IPS DF 19.7 (cell line): Measurements from ENCODE around the gene NDUFA1.
A peak's percentile ranks its signal among the peaks of the same experiment; 100 is the strongest.
"Not testable (repeated sequence)": the region's sequence is repeated elsewhere in the genome, so short reads cannot be mapped to it uniquely, and the experiment has no call there.

Experiments used
- DNase-seq: peaks from one replicate; pipeline ENCODE4 v3.0.0-alpha.2; 2013; ENCODE audit warnings: low read depth, low spot score

The NDUFA1 gene

DNA sequence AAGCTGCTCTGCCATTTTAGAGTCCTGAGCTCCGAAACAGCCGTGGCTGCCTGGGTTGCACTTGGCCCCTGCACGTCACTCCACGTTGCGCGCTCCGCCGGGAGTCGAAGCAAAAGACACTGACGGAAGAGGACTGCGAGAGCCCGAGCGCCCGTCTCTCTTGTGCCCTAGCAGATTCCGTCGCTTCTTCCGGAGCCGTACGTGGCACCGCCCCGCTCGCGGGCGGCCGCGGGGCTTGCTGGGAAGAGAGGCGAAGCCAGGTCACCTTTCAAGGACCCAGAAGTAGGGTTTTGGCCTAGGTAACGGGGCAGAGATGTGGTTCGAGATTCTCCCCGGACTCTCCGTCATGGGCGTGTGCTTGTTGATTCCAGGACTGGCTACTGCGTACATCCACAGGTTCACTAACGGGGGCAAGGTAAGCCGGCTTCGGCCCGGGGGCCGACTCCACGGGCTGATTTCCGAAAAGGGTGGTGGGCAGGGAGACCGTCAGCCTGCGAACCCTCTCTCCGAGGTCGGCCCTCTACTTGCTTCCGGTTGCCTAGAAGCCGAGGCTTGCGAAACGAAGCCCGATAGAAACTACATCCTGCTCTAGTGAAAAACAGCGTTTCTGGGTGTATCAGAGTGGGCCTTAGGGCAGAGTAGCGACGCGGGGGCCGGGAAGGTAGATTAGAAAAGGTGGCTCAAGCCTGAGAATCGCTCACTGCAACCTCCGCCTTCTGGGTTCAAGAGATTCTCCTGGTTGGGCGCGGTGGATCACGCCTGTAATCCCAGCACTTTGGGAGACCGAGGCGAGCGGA is at the start of gene NDUFA1, which contains the start of gene RNF113A:
Gene NDUFA1 (plus strand): TSS at position 234 of the 797 bp plus-strand sequence. CDS start 80 bp downstream, at position 314.
Gene RNF113A (minus strand): TSS at position 135 of the 797 bp plus-strand sequence. CDS start 120 bp downstream, at position 15.
- no peak for DNase-seq

DNA sequence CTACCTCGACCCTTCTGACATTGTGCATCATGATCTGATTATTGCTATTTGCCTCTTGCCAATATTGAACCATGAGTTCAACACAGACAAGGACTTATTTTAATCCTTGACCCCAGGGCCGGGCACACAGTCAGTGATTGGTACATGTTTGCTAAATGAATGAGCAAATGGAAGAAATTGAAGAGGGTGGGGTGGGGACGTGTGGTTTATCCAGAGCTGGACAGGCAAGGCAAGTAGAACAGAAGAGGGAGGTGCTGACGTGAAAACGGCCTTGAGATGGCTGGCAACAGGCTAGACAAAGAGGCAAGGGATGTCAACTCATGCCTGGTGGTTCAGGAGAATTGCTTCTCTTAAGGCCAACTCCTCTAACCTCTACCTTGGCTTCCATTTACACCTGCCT is 47.4 kb upstream of the NDUFA1 start:
- not testable (repeated sequence) for DNase-seq

DNA sequence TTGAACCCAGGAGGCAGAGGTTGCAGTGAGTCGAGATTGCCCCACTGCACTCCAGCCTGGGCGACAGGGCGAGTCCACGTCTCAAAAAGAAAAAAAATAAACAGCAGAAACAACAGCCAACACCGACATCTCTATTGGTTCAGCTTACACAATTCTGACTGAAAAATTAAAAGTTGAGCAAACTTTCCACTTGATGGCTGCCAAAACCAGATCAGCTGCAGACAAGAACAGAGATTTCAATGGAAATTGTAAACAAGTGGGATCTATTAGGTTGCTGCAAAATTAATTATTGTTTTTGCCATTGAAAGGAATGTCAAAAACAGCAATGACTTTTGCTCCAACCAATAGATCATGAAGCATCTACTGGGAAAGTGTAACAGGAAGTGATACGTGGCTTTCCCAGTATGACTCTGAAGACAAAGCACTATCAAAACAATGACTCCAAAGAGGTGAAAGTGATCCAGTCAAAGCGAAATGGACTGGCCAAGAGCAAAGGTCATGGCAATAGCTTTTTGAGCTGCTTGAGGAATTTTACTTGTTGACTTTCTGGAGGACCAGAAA is 45.2 kb upstream of the NDUFA1 start:
- no peak for DNase-seq

DNA sequence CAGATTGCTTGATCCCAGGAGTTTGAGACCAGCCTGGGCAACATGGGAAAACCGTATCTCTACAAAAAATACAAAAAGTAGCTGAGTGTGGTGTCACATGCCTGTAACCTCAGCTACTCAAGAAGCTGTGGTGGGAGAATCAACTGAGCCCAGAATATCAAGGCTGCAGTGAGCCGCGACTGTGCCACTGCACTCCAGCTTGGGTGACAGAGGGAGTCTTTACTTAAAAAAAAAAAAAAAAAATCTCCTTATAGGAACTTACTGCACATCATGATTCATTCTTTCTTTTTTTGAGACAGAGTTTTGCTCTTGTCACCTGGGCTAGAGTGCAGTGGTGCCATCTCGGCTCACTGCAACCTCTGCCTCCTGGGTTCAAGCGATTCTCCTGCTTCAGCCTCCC is 43.2 kb upstream of the NDUFA1 start:
- DNase-seq = no peak

DNA sequence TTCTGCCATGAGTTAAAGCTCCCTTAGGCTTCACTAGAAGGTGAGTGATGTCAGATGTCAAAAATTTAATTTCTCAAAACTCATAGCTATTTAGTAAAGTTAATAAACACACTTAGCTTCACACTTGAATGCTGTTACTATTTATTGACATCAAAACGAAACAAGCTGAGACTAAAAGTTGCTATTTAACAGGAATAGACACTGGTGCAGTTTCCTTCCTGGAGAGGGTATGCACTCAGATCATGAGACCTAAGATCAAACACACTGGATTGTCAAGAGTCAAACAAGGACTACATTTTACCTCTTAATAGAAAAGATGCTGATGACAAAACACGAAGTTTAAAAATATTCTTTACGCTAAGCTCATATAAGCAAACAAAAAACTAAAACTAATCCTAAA is 37.7 kb upstream of the NDUFA1 start:
- DNase-seq = no peak

DNA sequence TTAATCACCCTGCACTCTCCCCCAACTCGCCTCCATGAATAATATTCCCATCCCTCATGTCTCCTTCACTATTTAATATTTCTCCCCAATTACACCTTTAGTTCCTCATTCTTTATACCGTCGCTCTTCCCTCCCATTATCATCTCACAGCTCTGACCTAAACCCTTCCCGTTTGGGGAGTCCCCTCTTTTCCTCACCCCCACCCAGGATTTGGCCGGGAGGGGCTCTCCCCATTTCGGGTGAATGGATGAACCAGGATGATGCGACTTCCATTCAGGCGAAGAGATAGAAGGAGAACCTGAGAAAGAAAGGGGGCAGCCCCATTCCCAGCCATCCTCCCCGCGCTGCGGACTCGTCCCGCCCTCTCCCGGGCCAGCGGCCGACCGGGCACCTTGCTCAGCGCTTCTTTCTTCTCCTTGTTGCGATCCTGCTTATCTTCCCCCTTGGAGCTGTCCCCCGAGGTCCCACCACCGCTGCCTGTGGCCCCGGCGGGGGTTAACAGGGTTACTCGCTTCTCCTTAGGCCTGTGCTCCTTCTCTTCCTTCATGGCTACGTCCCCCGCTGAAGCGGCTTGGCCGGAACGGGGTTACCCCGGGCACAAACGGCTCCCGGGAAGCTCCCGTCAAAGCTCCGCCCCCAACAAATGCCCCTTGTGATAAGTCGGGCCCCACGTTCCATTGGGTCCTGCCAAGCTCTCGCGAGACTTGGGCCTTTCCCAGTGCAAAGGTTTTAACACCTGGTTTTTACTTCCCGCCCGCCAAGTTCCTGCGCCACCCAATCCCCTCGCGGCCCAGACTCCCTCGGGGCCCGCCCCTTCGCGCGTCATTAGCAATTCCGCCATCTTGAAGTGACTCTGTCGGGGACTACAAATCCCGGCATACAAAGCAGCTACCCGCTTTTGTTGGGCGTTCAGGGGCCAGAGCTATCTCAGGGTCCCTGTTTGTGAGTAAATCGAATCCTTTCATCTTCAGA is 19.0 kb upstream of the NDUFA1 start, which contains the start of gene UPF3B:
Gene UPF3B (minus strand): TSS at position 582 of the 972 bp plus-strand sequence. CDS start 35 bp downstream, at position 547.
- DNase-seq = peak; percentile 79

DNA sequence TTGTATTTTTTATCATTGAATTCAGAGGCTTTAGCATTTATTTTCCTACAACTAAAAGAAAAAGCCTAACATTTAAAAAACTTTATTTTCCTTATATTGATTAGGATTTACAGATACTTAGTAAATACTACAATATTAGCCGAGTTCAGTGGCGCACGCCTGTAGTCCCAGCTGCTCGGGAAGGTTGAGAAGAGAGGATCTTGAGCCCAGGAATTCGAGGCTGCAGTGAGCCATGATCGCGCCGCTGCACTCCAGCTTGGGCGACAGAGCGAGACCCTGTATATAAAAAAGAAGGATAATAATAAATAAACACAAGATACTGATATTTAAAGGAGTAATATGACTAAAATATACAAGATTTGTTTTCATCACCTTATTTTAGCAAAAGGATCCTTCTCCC is 18.2 kb upstream of the NDUFA1 start:
- DNase-seq = no peak

DNA sequence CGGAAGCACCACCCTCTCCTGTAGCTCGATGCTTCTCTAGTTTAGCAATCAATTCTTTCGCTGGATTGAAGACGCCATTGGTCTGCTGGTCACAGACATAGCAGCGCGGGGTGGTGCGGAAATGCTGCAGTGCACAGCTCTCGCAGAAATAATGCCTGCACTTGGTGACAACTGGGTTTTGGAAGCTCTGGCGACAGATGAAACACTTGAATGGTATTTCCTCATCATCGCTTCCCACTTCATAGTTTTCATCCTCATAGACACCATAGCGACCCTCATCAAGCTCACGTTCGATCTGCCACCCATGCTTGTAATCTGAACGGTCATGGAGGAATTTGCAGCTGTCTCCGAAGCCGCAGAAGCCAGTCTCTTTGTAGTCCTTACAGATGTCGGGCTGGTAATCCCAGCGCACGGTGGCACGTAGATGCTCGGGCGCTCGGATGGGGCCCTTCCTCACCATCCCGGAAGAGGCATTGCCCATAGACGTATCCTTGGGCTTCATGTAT is 953 bp upstream of the NDUFA1 start:
- DNase-seq = no peak

DNA sequence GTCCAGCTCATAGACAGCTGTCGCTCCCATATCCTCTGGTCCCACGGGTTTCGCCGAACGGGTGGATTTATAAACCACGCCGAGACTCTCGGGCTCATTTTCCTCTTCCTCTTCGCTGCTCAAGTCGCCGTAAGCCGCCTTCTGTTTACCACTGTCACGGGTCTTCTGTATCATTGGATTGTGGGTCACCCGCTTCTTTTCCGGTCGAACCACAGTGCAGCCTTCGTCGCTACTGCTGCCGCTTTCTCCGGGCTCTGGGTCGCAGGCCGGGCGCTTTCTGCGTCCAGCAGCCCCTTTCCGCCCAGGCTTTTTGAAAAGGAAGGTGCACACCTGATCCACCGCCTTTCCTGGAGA is 410 bp upstream of the NDUFA1 start:
- no peak for DNase-seq

DNA sequence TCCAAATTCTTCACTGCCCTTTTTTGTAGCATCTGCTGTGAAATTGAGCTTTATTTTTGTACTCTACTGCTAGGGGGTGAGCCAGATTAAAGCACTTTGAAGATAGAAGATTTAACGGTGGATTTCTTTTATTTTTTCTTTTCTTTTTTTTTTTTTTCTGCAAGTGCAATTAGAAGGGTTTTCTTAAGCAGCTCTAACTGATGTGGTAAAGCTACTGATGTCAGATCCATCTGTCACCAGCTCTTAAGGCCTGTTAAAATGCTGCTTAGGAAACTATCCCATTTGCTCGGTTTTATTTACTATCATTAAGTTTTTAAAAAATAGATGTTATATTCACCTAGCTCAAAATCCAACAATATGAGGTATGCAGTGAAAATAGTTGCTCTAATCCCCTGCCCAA is 7.1 kb downstream of the NDUFA1 start:
- DNase-seq = no peak

DNA sequence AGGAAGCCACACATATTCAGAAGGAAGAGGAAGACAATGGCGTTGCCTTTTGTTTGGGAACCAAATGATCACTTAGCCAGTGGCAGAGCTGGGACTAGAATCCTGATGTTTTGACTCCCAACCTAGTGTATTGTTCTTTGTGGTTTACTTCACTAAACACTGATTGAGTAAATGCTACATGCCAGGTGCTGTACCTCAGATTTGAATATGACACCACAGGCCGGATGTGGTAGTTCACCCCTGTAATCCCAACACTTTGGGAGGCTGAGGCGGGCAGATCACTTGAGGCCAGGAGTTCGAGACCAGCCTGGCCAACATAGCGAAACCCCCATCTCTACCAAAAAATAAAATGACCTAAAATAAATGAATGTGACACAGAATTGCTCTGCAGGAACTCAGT is 8.4 kb downstream of the NDUFA1 start:
- DNase-seq = no peak

DNA sequence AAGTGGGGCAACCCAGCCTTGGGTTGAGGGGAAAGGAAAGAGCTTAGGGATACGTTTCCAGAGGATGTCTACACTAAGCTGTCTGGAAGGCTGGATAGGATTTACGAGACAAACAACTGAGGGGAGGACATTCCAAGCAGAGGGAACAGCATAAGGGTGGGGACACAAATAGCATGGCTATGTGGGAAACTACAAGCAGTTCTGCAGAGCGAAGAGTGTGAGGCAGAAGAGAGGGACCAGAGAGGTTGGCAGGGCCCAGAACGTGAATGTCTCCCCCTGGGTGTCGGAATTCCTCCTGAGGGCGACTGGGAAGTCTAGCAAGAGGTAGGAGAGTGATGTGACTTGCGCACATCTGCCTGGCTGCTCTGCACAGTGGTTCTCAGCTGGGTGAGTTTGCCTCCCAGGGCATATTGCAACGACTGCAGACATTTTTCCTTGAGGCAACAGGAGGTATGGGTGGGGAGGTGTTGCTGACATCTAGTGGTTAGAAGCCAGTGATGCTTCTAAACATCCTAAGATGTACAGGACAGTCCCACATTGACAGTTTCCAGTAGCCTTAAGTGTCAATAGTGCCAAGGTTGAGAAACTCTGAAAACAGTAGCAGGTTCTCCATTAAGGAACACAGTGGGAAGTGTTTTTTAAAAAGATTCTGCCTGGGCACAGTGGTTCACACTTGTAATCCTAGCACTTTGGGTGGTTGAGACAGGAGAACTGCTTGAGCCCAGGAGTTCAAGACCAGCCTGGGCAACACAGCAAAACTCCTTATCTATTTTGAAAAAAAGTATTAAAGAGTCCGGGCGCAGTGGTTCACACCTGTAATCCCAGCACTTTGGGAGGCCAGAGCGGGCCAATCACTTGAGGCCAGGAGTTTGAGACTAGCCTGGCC is 9.2 kb downstream of the NDUFA1 start:
- DNase-seq = no peak

DNA sequence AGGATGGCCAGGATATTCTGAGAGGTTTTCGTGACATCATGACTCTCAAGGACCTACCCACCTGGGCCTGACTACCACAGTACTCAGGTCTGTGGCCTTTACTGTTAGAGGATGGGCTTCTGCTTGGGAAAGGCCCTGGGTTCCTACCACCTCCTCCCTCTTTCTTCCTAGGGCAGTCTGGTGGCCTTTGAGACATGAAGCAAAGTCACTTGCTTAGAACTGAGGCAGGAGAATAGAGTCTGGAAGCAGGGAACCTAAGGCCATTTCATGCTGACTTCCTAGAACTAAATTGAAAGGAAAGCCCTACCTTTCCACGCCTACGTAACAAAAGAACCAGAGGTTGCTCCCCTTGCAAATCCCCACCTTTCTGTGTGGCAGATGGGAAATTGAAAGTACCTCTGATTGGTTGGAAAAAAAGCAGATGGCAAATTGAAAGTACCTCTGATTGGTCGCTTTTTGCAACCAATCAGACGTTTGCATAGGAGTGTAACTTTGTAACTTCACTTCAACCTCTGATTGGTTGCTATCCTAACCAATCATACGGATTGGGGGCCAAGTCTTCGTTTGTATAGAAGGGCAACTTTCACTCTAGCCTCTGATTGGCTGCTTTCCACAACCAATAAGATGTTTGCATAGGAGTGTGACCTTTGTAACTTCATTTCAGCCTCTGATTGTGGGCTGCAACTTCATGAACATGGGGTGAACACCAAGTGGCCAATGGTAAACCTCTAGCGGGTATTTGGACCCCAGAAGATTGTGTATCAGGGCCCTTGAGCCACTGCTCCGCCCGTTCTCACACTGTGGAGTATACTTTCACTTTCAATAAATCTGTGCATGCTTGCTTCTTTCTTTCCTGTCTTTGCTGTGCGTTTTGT is 14.2 kb downstream of the NDUFA1 start:
- DNase-seq = no peak

DNA sequence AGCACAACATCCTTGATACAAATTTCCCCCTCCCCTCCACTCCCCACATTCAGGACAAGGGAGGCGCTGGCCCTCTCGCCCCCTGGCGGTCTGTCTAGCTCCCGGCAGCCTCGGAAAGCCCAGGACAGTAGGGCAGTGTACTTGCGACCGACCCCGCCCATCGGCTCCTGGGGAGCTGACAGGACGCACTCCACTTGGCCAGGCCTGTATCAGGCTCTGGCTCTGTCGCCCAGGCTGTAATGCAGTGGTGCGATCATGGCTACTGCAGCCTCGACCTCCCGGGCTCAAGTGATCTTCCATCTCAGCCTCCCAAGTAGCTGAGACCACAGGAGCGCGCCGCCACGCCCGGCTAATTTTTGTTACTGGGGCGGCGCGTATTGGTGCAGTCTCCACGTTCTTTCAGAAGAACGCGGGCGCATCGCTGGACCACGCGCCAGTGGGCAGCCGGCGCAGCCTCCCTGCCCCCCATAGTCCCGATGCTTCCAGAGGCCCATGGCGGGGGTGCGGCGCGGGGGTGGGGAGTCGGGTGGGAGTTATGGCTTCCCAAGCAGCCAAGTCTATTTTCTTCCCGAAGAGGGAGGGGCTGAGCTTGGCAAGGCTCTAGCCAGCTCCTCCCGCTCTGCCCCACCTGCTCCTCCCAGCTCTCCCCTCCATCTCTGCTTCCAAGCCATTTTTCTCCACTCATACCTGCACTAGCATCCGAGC is 16.2 kb downstream of the NDUFA1 start:
- no peak for DNase-seq

DNA sequence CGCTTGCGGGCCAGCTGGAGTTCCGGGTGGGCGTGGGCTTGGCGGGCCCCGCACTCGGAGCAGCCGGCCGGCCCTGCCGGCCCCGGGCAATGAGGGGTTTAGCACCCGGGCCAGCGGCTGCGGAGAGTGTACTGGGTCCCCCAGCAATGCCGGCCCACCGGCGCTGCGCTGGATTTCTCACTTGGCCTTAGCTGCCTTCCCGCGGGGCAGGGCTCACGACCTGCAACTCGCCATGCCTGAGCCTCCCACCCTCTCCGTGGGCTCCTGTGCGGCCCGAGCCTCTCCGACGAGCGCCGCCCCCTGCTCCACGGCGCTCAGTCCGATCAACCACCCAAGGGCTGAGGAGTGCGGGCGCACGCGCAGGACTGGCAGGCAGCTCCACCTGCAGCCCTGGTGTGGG is 19.0 kb downstream of the NDUFA1 start:
- not testable (repeated sequence) for DNase-seq

DNA sequence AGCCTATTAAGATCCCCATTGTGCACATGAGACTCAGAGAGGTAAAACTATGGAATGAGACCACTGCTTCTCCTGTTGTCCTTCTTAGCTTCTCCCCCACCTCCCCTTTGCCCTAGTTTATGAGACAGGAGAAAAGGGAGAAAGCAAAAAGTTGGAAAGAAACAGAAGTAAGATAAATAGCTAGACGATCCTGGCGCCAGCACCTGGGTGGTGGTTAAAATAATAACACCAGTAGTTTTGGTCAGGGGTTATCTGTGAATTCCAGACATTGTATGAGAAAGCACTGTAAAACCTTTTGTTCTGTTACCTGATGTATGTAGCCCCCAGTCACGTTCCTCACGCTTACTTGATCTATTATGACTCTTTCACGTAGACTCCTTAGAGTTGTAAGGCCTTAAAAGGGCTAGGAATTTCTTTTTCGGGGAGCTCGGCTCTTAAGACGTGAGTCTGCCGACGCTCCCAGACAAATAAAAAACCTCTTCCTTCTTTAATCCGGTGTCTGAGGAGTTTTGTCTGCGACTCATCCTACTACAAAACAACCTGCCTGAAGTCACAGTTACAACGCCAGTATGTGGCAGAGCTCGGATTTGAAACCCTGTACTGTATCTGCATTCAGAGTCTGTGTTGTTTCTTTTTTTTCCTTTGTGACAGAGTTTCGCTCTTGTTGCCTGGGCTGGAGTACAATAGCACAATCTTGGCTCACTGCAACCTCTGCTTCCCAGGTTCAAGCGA is 20.5 kb downstream of the NDUFA1 start:
- not testable (repeated sequence) for DNase-seq

DNA sequence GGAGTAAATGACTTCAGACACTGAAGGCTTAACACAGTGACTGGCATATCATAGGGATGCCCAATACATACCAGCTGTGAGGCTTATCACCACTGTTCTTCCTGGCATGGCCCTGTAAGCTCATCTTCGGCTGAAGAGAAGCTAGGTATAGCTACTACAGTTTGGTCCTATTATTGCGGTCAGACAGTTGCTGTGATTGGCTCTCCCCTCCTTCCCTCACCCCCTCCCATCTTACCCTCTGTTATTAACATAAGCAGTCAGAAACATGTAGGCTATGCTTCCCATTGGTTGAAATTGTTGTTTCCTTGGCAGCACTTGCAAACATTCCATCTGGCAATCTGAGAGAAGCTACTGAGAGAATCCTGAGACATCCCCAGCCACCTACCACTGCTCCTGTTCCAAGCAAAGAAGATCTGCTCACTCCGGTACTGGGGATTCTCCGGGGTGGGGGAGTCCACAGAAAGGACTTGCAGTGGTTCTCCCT is 24.3 kb downstream of the NDUFA1 start, which contains the start of gene AKAP14:
Gene AKAP14 (plus strand): TSS at position 51 of the 484 bp plus-strand sequence. CDS start 7,331 bp downstream, outside the sequence.
- DNase-seq = no peak

DNA sequence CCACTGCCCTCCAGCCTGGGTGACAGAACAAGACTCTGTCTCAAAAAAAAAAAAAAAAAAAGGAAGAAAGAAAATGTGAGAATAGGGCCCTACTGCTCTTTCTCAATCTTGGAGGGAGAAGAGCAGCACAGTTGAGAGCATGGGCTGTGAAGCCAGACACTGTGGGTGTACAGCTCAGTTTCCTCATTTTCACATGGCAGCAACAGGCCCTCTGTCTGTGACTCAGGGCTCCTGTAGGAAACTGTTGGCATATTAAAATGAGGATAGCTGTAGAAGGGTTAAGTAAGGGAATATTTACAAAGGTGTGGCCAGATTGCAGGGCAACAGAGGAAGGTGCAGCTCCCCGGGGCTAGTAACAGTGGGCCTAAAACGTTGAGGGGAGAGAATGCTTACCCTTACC is 27.5 kb downstream of the NDUFA1 start:
- DNase-seq = no peak
